NOMO-1 treated with dmso at 0.1 percent for 144 hours (cell line): ENCODE data around the gene CHD6.

Experiments used
- DNase-seq: peaks from one replicate; lab custom pipeline; 2025; ENCODE audit not compliant: unreplicated experiment; lab: John Stamatoyannopoulos, UW

Gene CHD6, protein sequence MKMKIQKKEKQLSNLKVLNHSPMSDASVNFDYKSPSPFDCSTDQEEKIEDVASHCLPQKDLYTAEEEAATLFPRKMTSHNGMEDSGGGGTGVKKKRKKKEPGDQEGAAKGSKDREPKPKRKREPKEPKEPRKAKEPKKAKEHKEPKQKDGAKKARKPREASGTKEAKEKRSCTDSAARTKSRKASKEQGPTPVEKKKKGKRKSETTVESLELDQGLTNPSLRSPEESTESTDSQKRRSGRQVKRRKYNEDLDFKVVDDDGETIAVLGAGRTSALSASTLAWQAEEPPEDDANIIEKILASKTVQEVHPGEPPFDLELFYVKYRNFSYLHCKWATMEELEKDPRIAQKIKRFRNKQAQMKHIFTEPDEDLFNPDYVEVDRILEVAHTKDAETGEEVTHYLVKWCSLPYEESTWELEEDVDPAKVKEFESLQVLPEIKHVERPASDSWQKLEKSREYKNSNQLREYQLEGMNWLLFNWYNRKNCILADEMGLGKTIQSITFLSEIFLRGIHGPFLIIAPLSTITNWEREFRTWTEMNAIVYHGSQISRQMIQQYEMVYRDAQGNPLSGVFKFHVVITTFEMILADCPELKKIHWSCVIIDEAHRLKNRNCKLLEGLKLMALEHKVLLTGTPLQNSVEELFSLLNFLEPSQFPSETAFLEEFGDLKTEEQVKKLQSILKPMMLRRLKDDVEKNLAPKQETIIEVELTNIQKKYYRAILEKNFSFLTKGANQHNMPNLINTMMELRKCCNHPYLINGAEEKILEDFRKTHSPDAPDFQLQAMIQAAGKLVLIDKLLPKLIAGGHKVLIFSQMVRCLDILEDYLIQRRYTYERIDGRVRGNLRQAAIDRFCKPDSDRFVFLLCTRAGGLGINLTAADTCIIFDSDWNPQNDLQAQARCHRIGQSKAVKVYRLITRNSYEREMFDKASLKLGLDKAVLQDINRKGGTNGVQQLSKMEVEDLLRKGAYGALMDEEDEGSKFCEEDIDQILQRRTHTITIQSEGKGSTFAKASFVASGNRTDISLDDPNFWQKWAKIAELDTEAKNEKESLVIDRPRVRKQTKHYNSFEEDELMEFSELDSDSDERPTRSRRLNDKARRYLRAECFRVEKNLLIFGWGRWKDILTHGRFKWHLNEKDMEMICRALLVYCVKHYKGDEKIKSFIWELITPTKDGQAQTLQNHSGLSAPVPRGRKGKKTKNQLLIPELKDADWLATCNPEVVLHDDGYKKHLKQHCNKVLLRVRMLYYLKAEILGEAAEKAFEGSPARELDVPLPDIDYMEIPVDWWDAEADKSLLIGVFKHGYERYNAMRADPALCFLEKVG (N-terminal part only)

DNA sequence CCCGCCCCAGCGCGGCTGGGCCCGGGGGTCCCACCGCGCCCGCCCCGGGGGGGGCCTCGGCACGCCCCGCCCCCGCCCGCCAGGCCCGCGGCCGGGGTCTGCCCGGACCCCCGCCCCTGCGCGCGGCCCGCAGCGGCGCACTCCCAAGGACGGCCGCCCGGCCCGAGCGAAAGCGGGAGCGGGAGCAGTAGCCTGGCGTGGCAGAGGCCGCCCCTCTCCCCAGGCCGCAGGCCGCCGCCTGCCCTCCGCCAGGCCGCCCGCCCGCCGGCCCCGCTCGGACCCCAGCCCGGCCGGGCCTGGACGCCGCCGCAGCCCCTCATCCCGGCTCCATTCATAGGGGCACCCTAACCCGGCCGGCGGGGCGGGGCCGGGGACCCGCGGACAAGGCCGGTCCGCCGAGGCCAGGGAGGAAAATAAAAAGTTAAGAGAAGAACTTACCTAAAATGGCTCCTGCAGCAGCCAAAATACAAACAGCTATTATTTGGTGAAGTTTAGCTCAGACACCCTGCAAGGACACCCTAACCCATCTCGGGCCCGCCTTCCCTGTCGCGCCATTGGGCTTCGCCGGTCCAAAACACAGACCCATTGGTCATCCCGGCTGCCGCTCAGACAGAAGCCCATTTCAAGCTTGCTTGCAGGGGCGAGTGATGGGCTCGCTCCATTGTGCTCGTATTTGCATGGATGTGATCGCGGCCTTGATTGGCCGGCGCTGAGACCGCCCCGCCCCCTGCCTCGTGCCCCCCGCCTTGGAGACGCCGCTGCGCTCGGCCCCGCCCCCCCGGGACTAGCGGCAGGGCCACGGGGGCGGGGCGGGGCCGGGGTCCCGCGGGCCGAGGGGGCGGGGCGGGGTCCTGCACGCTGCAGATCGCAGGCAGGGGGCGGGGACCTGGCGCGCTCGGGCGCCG, at the start of gene CHD6:
CHD6 (minus strand) TSS at position 476 of the 905 bp plus-strand sequence. CDS start 67,040 bp downstream, outside the sequence.
- peak; percentile 96 for DNase-seq

DNA sequence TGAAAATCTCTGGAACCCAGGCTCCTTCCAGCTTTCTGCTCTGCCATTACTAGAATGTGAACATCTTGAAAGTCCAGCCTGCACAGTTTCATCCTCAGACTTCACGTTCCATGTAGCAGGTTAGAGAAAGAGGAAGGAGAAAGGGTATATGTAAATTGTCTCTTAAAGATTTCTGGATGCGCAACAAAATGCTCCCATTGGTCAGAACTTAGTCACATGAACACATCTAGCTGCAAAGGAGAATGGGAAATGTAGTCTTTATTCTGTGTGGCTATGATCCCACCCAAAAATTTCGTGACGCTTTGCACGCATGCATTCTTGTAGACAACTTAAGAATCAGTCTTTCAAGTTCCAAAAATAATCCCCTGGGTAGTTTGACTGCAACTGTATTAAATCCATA, 46.4 kb upstream of the CHD6 start:
- DNase-seq: peak; percentile 38

GRCh38 chr20:41657655-41658054, 39.5 kb upstream of the CHD6 start:
- DNase-seq: peak; percentile 46

GRCh38 chr20:41655962-41656618, 37.9 kb upstream of the CHD6 start:
- no peak for DNase-seq

GRCh38 chr20:41654884-41655283, 36.7 kb upstream of the CHD6 start:
- DNase-seq: no peak

GRCh38 chr20:41654292-41654691, 36.1 kb upstream of the CHD6 start:
- DNase-seq: no peak

DNA sequence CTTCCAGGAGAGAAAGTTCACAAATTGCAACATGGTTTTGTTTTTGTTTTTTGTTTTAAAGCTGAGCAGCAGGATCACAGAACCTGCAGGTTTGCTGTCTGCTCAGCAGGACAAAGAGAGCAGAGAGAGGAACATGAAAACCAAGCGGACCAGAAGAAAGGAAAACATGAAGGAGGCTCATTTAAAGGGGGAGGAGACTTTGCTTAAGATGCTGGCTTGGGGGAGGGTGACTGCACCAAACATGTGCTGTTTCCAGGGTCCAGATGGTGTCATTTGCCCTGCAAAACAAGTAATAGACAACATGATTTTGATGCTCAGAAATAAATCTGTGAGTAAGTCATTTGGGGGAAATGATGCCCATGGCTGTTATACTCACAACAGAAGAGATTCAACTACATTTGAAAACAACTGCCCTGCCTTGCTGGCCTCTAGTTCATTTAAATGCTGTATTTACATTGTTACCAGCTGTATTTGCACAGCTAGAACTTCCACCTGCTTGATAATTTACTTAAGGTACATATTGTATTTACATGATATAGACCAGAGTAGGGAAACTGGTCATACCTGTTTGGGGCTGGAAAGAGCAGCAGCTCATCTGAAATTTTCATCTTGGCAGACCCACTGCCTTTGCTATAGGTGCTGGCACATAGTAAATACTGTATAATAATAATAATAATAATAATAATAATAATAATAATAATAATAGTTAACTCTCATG, 32.2 kb upstream of the CHD6 start:
- no peak for DNase-seq

GRCh38 chr20:41649489-41649888, 31.3 kb upstream of the CHD6 start:
- DNase-seq: no peak

GRCh38 chr20:41645372-41645771, 27.2 kb upstream of the CHD6 start:
- no peak for DNase-seq

GRCh38 chr20:41643504-41643938, 25.3 kb upstream of the CHD6 start:
- no peak for DNase-seq

- DNase-seq: no peak
These were observed 21.5 kb upstream of the CHD6 start for GRCh38 chr20:41639630-41640029.

DNA sequence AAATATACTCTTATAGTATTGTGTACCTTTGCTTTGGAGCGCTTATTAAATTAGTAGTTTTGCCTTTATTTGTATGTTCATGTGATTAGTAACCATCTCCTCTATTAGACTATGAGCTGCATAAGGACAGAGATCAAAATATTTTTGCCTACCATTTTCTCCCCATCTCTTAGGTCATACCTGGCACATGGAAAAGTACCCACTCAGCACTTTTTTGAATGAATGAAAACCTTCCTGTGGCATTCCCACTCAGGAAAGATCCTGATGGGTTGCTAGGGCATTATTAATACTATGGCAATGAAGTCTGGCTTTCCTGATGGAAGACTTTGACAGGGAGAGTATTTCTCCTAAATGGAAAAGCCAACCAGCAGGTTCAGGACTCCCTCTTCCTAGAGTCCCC, 20.3 kb upstream of the CHD6 start:
- no peak for DNase-seq

DNA sequence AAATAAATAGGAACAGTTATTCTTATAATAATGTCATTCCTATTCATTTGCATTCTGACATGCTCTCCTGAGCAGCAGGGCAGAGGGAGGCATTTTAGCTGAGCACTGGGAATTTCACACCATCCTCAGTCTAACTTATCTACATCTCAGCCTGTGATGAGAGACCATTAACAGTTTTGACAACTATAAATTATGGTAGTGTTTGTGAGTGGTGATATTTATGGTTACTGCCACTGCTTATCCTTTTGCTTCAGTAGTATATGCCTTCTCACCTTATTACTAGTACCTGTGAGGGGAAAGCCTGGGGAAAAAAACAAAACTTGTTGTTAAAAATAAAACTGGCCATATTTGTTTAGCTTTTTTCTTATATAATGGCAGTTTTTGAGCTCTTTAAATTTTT, 17.0 kb upstream of the CHD6 start:
- no peak for DNase-seq

DNA sequence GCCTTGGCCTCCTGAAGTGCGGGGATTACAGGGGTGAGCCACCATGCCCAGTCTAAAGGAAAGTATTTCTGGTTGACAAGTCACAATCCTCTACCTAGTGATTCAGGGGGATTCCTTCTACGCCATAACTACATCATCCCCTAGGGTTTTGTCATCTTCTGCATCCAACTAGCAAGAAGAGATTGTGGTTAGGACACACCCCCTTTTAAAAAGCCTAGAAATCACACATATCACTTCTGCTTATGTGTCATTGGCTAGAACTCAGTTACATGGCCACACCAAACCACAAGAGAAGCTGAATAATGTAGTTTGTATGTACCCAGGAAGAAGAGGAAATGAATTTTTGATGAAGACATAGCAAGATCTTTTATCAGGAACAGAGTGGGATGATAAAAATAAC, 14.7 kb upstream of the CHD6 start:
- DNase-seq: peak; percentile 78

DNA sequence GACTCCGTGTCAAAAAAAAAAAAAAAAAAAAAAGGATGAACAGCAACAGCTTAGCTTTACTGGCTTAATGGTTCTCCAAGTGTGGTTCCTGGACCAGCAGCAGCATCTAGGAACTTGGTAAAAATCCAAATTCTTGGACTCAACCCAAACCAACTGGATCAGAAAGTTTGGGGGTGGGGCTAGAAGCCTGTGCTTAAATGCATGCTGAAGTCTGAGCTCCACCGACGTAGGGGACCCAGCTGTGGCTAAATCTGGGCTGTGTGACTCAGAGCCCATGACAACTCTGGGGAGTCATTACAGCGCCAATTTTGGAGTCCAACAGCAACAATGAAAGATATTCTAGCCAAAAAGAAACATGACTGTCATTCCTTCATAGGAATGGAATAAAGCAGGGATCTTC, 13.6 kb upstream of the CHD6 start:
- no peak for DNase-seq

DNA sequence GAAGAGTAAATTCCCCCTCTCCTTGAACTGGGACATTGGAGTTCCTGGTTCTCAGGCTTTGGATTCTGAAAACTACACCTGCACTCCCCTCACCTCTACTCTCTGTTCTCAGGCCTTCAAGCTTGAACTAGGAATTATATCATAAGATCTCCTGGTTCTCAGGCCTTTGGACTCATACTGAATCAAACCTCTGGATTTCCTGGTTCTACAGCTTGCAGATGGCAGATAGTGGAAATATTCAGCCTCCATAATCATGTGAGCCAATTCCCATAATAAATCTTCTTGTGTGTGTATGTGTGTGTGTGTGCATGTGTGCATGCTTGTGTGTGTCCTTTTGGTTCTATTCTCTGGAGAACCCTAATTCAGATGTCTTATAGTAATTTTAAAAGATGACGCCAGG, 12.7 kb upstream of the CHD6 start:
- DNase-seq: no peak

DNA sequence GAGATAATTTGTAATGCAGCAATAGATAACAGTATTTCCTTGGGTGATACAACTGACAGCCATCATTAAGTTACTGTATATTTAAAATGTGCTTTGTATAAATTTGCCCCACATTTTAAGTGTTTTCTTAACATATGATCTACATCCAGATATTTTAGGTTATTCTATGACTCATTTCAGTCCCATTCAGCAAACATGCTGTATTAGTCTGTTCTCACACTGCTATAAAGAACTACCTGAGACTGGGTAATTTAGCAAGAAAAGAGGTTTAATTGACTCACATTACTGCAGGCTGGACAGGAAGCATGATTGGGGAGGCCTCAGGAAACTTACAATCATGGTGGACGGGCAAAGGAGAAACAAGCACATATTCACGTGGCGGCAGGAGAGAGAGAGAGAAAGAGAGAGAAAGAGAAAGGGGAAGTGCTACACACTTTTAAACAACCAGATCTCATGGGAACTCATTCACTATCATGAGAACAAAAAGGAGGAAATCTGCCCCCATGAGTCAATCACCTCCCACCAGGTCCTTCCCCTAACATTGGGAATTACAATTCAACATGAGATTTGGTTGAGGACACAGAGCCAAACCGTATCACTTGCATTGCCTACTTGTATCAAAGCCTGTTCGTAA, 9.6 kb upstream of the CHD6 start:
- DNase-seq: no peak

GRCh38 chr20:41627001-41627495, 8.9 kb upstream of the CHD6 start:
- no peak for DNase-seq
